Activated CD4-positive, alpha-beta T cell treated with anti-CD3 and anti-CD28 coated beads for 48 hours (primary cell): ENCODE data around the gene TM4SF4.
"Not testable (repeated sequence)": the region's sequence is repeated elsewhere in the genome, so short reads cannot be mapped to it uniquely, and the experiment has no call there.

Experiments used
- DNase-seq: peaks from one replicate; pipeline ENCODE4 v3.0.0-alpha.2; 2020

The TM4SF4 gene

GRCh38 chr3:149474250-149474817 lies at the start of gene TM4SF4:
Gene TM4SF4 (plus strand): TSS chr3:149474697. CDS start chr3:149474878, 181 bp downstream.
- no peak for DNase-seq

GRCh38 chr3:149424918-149425317 lies 49.6 kb upstream of the TM4SF4 start:
- DNase-seq: no peak

- no peak for DNase-seq
Observed at GRCh38 chr3:149426325-149426724, 48.2 kb upstream of the TM4SF4 start.

- DNase-seq: no peak
Observed at GRCh38 chr3:149428087-149428486, 46.4 kb upstream of the TM4SF4 start.

GRCh38 chr3:149430216-149430615 lies 44.3 kb upstream of the TM4SF4 start:
- no peak for DNase-seq

GRCh38 chr3:149432149-149432548 lies 42.3 kb upstream of the TM4SF4 start:
- no peak for DNase-seq

DNA sequence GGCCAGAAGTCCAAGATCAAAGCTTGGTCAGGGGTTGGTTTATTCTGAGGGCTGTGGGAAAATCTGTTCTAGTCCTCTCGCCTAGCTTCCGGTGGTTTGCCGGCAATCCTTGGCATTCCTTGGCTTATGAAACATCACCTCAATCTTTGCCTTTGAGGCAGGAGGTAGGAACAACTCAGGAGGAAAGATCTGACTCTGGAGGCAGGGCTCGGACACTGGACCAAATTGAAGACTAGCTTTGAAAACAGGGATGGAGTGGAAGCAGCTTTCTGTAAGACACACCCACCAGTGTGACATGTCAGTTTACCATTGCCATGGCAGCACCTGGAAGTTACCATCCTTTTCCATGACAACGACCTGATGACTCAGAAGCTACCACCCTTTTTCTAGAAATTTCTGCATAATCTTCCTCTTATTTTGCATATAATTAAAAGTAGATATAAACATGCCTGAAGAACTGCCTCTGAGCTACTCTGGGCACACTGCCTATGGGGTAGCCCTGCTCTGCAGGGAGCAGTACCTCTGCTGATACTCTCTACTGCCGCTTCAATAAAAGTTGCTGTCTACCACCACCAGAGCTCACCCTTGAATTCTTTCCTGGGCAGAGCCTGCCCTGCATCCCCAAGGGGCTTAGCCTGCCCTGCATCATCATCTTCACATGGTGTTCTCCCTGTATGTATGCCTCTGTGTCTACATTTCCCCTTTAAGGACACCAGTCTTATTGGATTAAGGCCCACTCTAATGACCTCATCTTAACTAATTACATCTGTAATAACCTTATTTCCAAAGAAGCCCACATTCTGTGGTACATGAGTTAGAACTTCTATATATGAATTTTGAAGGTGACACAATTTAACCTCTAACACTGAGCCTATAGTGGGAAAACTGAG lies 38.3 kb upstream of the TM4SF4 start:
- no peak for DNase-seq

- no peak for DNase-seq
Observed at GRCh38 chr3:149437286-149437685, 37.2 kb upstream of the TM4SF4 start.

- no peak for DNase-seq
Observed at GRCh38 chr3:149437710-149438109, 36.8 kb upstream of the TM4SF4 start.

DNA sequence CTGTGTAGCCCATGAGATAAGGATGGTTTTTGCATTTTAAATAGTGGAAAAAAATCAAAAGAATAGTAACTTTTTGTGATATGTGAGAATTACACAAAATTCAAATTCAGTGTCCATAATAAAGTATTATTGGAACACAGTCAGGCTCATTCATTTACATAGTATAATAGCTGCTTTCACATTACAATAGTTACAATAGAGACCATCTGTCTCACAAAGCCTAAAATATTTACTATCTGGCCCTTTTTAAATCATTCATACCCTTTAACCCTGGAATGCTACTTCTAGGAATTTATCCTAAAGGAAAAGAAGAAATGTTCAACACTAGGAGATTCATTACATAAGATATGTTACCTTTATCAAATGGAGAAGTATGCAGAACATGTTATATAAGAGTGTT lies 35.5 kb upstream of the TM4SF4 start:
- DNase-seq: no peak

DNA sequence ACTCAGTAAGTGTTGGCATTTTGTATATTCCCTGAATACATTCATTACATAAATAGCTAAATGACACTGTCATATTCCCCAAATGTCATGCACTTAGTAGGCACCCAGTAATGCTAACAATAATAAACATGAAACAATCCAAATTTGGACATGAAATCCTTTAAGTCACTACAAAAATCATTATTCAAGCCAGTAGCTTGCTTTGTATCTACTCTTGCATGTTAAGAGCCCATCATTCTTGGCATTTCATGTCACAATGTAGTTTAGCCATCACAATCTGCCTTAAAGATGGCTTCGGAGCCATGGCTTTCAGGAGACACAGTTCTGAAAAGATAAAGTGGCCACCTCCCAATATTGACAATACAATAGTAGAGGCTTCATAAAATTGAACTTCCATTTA lies 32.9 kb upstream of the TM4SF4 start:
- no peak for DNase-seq

GRCh38 chr3:149442043-149442442 lies 32.5 kb upstream of the TM4SF4 start:
- DNase-seq: no peak

GRCh38 chr3:149442851-149443544 lies 31.5 kb upstream of the TM4SF4 start:
- no peak for DNase-seq

- DNase-seq: no peak
Observed at GRCh38 chr3:149443545-149443912, 31.0 kb upstream of the TM4SF4 start.

DNA sequence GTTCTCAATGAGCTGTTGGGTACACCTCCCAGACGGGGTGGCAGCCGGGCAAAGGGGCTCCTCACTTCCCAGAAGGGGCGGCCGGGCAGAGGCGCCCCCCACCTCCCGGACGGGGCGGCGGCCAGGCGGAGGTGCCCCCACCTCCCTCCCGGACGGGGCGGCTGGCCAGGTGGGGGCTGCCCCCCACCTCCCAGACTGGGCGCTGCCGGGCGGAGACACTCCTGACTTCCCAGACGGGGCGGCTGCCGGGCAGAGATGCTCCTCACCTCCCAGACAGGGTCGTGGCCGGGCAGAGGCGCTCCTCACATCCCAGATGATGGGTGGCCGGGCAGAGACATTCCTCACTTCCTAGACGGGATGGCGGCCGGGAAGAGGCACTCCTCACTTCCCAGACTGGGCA lies 29.6 kb upstream of the TM4SF4 start:
- DNase-seq: not testable (repeated sequence)

DNA sequence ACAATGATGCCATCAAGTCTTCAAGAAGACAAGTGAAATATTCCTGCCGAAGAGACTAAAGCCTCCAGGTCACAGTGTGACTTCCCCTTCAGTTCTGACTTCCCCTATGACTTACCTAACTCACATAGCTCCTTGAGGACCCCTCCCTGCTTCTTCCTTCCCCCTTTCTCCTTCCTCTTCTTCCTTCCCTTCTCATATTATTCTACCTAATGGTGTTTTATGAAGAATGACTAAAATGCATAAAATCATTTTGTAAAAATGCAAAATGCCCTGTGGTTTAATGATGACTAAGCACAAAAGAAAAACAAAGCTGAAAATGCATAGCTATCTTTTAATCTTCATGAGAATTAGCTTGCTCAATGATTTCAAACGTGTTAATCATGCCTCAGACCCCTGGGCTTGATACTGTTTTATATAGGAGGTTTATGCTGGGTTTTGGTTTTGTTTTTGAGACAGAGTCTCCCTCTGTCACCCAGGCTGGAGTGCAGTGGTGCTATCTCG lies 26.1 kb upstream of the TM4SF4 start:
- DNase-seq: no peak

- DNase-seq: no peak
Observed at GRCh38 chr3:149449182-149449581, 25.3 kb upstream of the TM4SF4 start.

DNA sequence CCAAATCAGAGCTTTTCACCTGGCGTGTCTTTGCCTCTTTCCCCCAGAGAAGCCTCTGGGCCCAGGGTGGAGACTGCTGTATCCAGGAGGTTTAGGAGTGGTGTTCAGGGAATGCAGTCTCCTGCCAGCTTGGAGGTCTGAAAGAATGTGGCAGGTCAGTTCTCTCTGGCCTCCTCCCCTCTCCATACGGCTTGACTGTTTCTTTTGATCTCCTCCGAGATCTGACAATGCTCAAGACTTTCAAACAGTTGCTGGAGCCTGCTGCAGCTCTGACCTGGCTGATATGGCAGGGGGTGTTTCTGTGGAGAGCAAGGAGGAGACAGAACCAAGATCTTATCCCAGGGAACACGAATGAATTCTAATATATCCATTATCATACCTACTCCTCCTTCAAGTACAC lies 24.7 kb upstream of the TM4SF4 start:
- DNase-seq: no peak

DNA sequence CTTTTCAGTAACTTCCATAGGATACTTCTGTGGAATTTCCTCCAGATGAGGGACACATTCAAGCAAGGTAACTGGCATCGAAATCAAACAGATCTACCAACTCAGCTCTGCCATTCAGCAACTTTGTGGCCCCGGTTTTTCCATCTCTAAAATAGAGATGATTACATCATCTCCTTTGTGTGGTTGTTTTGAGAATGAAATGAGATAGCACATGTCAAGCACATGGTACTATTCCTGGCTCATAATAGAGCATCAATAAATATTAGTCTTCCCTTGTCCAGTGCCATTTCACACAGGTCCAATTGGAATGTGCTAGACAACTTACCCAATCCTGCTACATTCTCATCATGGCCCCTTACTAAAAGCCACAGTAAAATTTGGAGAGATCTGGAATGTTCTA lies 24.2 kb upstream of the TM4SF4 start:
- no peak for DNase-seq

- no peak for DNase-seq
Observed at GRCh38 chr3:149452036-149452435, 22.5 kb upstream of the TM4SF4 start.

- no peak for DNase-seq
Observed at GRCh38 chr3:149453140-149453805, 21.2 kb upstream of the TM4SF4 start.

- DNase-seq: no peak
Observed at GRCh38 chr3:149454746-149455145, 19.8 kb upstream of the TM4SF4 start.

DNA sequence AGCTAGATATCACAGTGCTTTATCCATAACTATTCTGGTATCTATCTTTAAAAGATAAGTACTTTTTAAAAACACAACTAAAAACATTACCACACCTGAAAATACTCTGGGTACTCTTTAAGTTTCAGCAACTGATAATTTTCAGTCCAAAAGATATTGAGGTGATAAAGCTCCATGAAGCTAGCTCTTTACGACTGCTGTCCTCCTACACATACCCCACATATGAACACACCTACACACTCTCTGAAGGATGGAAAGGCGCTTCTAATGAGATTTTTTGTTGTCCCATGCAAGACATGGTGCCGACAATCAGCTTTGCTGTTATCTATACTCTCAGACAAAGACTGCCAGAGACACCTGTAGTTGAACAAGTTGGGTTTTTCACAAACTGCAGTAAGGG lies 19.1 kb upstream of the TM4SF4 start:
- no peak for DNase-seq
